GM21737 (cell line): ENCODE measurements around the gene NSMF.

Experiments
- ATAC-seq: cut with Tn5 transposase; IDR thresholded peaks from one replicate; pipeline ENCODE4 v1.9.1; 2021; ENCODE audit warnings: mild to moderate bottlenecking, moderate library complexity; ENCODE audit not compliant: unreplicated experiment

Gene NSMF

GRCh38 chr9:137492464-137493363 is 33.6 kb upstream of the NSMF start:
- no peak for ATAC-seq

- no peak for ATAC-seq
Measured at GRCh38 chr9:137491735-137492432, 32.8 kb upstream of the NSMF start.

GRCh38 chr9:137490532-137491186 is 31.5 kb upstream of the NSMF start:
- no peak for ATAC-seq

- ATAC-seq = no peak
Measured at GRCh38 chr9:137488906-137489305, 29.8 kb upstream of the NSMF start.

GRCh38 chr9:137488327-137488653 is 29.2 kb upstream of the NSMF start:
- ATAC-seq = no peak

- ATAC-seq = no peak
Measured at GRCh38 chr9:137487454-137488326, 28.6 kb upstream of the NSMF start.

- no peak for ATAC-seq
Measured at GRCh38 chr9:137486545-137487453, 27.7 kb upstream of the NSMF start.

- no peak for ATAC-seq
Measured at GRCh38 chr9:137486141-137486490, 27.0 kb upstream of the NSMF start.

GRCh38 chr9:137485343-137486140 is 26.4 kb upstream of the NSMF start:
- ATAC-seq = no peak

- no peak for ATAC-seq
Measured at GRCh38 chr9:137484551-137485315, 25.6 kb upstream of the NSMF start.

GRCh38 chr9:137482094-137482781 is 23.1 kb upstream of the NSMF start:
- no peak for ATAC-seq

- no peak for ATAC-seq
Measured at GRCh38 chr9:137480686-137481683, 21.9 kb upstream of the NSMF start.

- ATAC-seq = no peak
Measured at GRCh38 chr9:137479892-137480685, 21.0 kb upstream of the NSMF start.

- ATAC-seq = no peak
Measured at GRCh38 chr9:137478962-137479861, 20.1 kb upstream of the NSMF start.

GRCh38 chr9:137478613-137478961 is 19.5 kb upstream of the NSMF start:
- ATAC-seq = no peak
